H1 (cell line): Measurements from ENCODE around the gene ARRB1. TPM values are rescaled to one million over a fixed set of nuclear protein-coding genes. Genes with fewer than 3 reads are reported as not detected.

Source experiments
- ASH2L ChIP-seq: fragments of 200-600, 300-600 bp; sonication (generic); IDR thresholded peaks from one replicate; pipeline ENCODE4 v1.7.1; 2017; ENCODE audit warnings: low read length
- BACH1 ChIP-seq: IDR thresholded peaks from 2 replicates; pipeline ENCODE4 v1.6.1; 2012; ENCODE audit warnings: low read length, improper control_type of control experiment
- CHD1 ChIP-seq: IDR thresholded peaks from 2 replicates; pipeline ENCODE4 v1.6.1; 2012; ENCODE audit warnings: low read depth, low read length, improper control_type of control experiment
- CREB1 ChIP-seq: IDR thresholded peaks from 2 replicates; pipeline ENCODE4 v1.6.1; 2012; ENCODE audit warnings: inconsistent platforms
- FOSL1 ChIP-seq: IDR thresholded peaks from 2 replicates; pipeline ENCODE4 v1.6.1; 2011; ENCODE audit warnings: mild to moderate bottlenecking, low read depth, low read length, moderate library complexity; ENCODE audit not compliant: insufficient read depth
- GABPA ChIP-seq: IDR thresholded peaks from 2 replicates; pipeline ENCODE4 v1.6.1; 2011; ENCODE audit warnings: mild to moderate bottlenecking, low read length, moderate library complexity, borderline replicate concordance; ENCODE audit not compliant: insufficient read depth
- KDM4A ChIP-seq: IDR thresholded peaks from one replicate; pipeline ENCODE4 v1.7.1; 2012; ENCODE audit warnings: low read depth, mild to moderate bottlenecking, moderate library complexity, low read length, inconsistent platforms; ENCODE audit not compliant: severe bottlenecking
- RAD21 ChIP-seq, 2 experiments: IDR thresholded peaks in 1 of 2; conservative IDR thresholded peaks in 1 of 2; 2 replicates each; pipeline ENCODE4 v1.6.1; 2011; ENCODE audit warnings: low read depth in 2 of 2, low read length in 2 of 2, improper control_type of control experiment in 1 of 2, inconsistent platforms in 1 of 2, mild to moderate bottlenecking in 1 of 2, moderate library complexity in 1 of 2
- RNF2 ChIP-seq: fragments of 200-900, 300-1000 bp; sonication (generic); IDR thresholded peaks from 2 replicates; pipeline ENCODE4 v1.7.1; 2016; ENCODE audit warnings: borderline replicate concordance, low read depth, mild to moderate bottlenecking, antibody characterized with exemption, low read length; ENCODE audit not compliant: poor library complexity, severe bottlenecking; ENCODE audit errors: missing control alignments
- SIX5 ChIP-seq: IDR thresholded peaks from 2 replicates; pipeline ENCODE4 v1.6.1; 2011; ENCODE audit warnings: mild to moderate bottlenecking, low read depth, low read length
- SRF ChIP-seq: IDR thresholded peaks from 2 replicates; pipeline ENCODE4 v1.6.1; 2011; ENCODE audit warnings: mild to moderate bottlenecking, low read depth, low read length, moderate library complexity
- TEAD4 ChIP-seq: IDR thresholded peaks from 2 replicates; pipeline ENCODE4 v1.6.1; 2012; ENCODE audit warnings: low read depth, low read length, inconsistent platforms, mixed read lengths
- polyA plus RNA-seq, 7 experiments: library from polyadenylated mRNA; depleted of rRNA in 3 of 7; stranded (reverse) in 5 of 7; unstranded in 2 of 7; fragments of >200 nt in 5 of 7; fragments of 200-250 nt in 2 of 7; gene quantifications; 1 replicate in 5 of 7; 2 replicates in 1 of 7; 4 replicates in 1 of 7; pipeline versions ENCODE4 v1.2.1 to v1.2.3, GENCODE V29; 2011 to 2013; ENCODE audit warnings: missing spikeins in 2 of 7, mixed read lengths in 2 of 7
- total RNA-seq: library from RNA; stranded (reverse); fragmentation: NEBNext Ultra II Directional; extraction: Animal tissue kit (Norgen Biotek cat#: 25700); gene quantifications from 2 replicates; pipeline ENCODE4 v1.2.1, GENCODE V29; 2021
- TF ChIP-seq, protein P1 (sequence below), 3 experiments: IDR thresholded peaks; 1 replicate in 2 of 3; 2 replicates in 1 of 3; pipeline versions ENCODE4 v1.5.1 to v1.6.1; 2011; ENCODE audit warnings: low read length in 3 of 3, mild to moderate bottlenecking in 3 of 3, inconsistent platforms in 2 of 3, low read depth in 1 of 3, moderate library complexity in 1 of 3; ENCODE audit not compliant: insufficient read depth in 1 of 3; ENCODE audit errors: control extremely low read depth in 1 of 3

Gene ARRB1
- total and polyA plus RNA-seq, 2 of the 8 experiments (the other 6 are each of a cell fraction or from before 2014, with no cell fraction given): 9.4 to 31.8 TPM

GRCh38 chr11:75351791-75352587 is 528 bp upstream of the ARRB1 start (continued):
- TF ChIP-seq, protein P1, sequence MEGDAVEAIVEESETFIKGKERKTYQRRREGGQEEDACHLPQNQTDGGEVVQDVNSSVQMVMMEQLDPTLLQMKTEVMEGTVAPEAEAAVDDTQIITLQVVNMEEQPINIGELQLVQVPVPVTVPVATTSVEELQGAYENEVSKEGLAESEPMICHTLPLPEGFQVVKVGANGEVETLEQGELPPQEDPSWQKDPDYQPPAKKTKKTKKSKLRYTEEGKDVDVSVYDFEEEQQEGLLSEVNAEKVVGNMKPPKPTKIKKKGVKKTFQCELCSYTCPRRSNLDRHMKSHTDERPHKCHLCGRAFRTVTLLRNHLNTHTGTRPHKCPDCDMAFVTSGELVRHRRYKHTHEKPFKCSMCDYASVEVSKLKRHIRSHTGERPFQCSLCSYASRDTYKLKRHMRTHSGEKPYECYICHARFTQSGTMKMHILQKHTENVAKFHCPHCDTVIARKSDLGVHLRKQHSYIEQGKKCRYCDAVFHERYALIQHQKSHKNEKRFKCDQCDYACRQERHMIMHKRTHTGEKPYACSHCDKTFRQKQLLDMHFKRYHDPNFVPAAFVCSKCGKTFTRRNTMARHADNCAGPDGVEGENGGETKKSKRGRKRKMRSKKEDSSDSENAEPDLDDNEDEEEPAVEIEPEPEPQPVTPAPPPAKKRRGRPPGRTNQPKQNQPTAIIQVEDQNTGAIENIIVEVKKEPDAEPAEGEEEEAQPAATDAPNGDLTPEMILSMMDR (IDR thresholded peaks at IDR 0.05; ENCODE audit: control extremely low read depth in 1 of 3, insufficient read depth in 1 of 3, low read depth in 1 of 3, low read length in 3 of 3): peak in 2 of 3 experiments; percentile 13 to 22; a peak in 2 of 4 replicates
- TF ChIP-seq TEAD4 (no peak), ASH2L (peak; percentile 28), SRF (no peak), KDM4A (peak; percentile 36), RAD21 (IDR thresholded peaks at IDR 0.05 in 1 of 2, conservative IDR thresholded peaks at IDR 0.05 in 1 of 2; ENCODE audit: low read depth in 2 of 2, low read length in 2 of 2) (peak; percentile 5 to 22; a peak in 1 of 4 replicates), FOSL1 (no peak), CREB1 (no peak), GABPA (no peak), CHD1 (no peak), BACH1 (peak; percentile 65; the same call in 1 of the 2 replicates), RNF2 (no peak), SIX5 (no peak)
